GF-D8 (cell line): ENCODE results near the gene NDUFA8.

Source experiments
- DNase-seq: peaks from one replicate; lab custom pipeline; 2025; lab: John Stamatoyannopoulos, UW

NDUFA8 gene

GRCh38 chr9:122159026-122159924 lies at the start of gene NDUFA8, which contains the start of gene MORN5:
Gene NDUFA8, minus strand, starts transcription at chr9:122159779. Its CDS starts 102 bp downstream, at chr9:122159677.
Gene MORN5, plus strand, starts transcription at chr9:122159908. Its CDS starts 65 bp downstream, at chr9:122159973.
- DNase-seq = peak; percentile 81

GRCh38 chr9:122207096-122207495 lies 47.5 kb upstream of the NDUFA8 start:
- no peak for DNase-seq

DNA sequence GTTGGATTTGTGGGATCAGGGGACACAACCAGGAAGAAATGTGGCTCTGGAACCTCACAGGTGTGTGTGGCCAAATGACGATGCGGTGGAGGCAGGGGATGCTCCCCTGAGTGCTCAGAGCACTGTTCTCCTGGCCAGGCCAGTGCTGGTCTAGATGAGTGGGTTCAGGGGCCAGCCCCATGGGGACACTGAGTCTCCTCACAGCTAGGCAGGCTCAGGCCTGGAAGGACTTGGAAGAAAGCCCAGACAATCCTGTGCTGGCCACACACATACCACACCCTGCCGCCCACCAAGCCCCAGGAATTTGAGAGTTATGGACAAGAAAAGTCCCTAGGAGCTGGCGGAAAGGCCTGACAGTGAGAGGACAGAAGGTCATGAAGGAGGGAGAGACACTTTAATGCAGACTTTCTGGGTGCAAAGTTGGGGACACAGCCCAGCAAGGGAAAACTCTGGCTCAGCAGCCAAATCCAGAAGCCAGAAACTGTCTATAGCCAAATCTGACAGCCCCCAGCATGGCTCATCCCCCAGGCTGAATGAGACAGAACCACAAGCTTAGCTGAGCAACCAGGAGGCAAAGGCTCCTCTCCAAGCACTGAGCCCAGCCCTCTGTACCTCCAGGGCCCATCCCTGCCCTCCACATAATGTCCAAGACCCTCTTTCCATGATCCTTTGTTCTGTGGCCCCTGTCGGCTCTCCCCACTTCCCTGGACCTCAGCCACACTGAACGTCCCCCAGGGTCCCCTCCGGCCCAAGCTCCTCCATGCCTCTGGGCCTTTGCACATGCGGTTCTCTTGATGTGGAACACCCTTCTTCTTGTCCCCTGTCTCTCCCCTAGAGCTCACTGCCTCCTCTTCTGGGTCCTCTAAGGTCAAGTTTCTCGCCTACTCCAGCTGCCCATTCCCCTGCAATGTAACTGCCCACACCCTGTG lies 46.8 kb upstream of the NDUFA8 start:
- no peak for DNase-seq

DNA sequence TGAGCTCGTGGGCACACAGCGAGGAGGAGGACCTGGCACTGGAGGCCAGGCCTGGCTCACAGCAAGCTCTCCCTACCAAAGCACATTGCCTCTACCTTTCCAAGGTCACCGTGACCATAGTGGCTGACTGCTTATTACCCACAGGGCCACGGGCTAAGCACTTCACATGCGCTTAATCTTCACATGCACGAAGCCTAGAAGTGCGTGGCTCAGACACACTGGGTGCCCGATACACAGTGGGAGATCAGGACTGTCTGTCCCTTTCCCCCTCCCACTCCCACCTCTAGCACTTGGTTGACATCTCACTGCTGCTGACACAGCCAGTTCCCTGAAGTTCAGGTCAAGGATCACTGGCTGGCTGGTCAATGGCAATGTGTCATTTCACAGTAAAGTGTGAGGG lies 45.6 kb upstream of the NDUFA8 start:
- no peak for DNase-seq

- no peak for DNase-seq
These were observed 44.9 kb upstream of the NDUFA8 start for GRCh38 chr9:122204491-122204890.

DNA sequence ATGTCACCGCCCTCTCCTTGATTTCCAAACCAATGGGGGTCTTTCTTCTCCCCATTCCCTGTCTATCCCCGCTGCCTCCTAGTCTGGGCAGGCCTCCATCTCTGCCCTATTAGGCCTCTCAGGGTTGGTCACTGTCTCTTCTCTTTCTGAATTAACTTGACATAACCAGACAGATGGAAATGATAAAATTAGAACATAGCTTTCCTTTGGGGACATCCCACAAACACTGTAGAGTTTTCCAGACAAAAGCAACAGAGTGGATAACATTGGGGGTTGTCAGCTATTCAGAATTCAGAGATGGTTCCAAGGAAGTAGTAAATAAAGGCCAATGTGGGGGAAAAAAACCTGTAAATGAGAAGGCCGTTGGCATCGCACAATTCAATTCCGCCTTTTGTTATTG lies 44.5 kb upstream of the NDUFA8 start:
- DNase-seq = no peak

DNA sequence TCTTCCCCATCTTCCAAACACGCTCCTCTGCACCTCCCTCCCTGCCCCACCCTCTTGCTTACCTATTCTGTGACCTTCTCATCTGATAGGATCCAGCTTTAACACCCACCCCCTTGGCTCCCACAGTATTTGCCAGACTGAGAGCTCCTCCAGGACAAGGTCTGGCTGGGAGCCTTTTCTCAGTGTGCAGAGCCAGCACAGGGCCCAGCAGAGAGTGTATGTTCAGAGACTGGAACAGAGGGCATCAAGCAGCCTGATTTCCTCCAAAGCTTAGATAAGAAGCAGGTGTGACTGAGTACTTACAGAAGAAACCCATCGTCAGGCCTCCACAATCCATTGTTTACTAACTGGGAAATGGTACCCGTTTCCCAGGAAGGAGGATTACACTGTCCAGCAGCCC lies 42.5 kb upstream of the NDUFA8 start:
- no peak for DNase-seq

GRCh38 chr9:122201641-122202040 lies 42.1 kb upstream of the NDUFA8 start:
- DNase-seq = no peak

- DNase-seq = no peak
These were observed 41.5 kb upstream of the NDUFA8 start for GRCh38 chr9:122200960-122201595.

DNA sequence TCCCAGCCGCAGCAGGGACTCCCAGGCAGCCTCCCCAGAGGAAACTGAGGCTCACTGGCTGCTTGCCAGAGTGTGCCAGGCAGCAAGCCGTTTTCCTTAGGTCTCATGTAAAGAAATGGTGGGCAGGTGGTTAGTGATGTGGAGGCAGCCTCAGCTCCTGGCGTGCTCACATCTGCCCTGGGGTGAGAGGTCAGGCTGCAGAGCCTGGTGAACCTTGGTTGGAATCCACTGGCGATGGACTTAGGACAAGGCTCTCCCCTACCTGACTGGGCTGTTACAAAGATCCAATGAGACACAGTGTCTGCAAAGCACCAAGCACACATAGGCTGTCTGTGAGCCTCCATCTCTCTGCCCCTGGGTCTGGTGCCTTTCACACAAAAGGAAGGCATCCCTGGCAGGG lies 38.3 kb upstream of the NDUFA8 start:
- no peak for DNase-seq

DNA sequence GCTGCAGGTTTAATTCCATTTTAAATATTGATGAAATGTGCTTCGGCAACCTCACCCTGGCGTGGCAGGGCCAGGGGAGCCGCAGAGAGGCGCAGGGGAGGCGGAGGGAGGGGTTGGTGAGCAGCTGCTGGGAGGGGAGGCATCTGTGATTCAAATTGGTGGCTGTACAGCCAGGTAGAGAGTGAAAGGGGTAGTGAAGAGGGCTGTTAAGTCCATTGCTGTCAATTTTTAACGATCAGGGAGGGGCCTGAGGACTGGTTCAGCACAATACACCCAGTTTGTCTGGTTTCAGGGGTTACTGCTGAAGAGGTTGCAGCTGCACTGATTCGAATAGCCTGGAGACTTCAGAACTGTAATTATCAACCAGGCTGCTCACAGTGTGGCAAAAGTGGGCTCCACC lies 37.8 kb upstream of the NDUFA8 start:
- DNase-seq = no peak

- no peak for DNase-seq
These were observed 36.3 kb upstream of the NDUFA8 start for GRCh38 chr9:122195875-122196274.

GRCh38 chr9:122193651-122194050 lies 34.1 kb upstream of the NDUFA8 start:
- DNase-seq = no peak

DNA sequence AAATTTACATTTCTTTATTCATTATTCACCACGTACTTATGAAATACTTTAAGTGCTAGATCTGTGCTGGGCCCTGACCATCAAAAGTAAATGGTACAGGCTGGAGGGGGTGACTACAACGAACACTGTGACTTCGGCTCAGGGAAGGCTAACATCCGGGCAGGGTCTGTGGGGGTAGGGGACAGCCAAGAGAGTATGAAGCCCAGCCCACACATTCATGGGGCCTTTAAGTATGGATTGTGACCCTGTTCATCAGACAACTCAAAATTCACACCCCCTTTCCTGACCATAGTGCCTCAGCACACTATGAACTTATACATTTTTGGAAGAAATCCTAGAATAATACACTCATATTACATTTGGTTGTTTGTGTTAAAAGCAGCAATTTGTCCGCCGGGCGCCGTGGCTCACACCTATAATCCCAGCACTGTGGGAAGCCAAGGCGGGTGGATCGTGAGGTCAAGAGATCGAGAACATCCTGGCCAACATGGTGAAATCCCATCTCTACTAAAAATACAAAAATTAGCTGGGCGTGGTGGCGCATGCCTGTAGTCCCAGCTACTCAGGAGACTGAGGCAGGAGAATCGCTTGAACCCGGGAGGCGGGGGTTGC lies 33.4 kb upstream of the NDUFA8 start:
- DNase-seq = no peak

GRCh38 chr9:122192261-122192875 lies 32.8 kb upstream of the NDUFA8 start:
- DNase-seq = no peak

DNA sequence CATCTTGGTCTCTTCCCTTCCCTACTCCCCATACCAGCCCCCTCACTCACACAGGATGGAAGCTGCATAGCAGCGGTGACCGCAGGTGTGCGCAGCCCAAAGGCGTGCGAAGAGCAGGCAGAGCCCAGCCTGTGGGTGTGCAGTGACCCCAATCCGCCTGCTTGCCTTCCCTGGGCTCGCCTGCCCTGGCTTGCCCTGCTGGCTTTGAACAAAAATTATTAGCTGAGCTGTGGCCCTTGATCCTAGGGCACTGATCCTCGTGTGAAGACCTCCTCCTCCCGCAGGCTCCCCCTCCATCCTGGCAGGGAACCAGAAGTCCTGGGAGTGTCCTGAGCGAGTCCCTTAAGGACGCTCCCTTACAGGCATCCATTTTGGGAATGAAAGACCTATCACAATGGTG lies 32.0 kb upstream of the NDUFA8 start:
- no peak for DNase-seq

GRCh38 chr9:122190597-122191381 lies 31.2 kb upstream of the NDUFA8 start:
- no peak for DNase-seq

GRCh38 chr9:122188369-122188768 lies 28.8 kb upstream of the NDUFA8 start:
- DNase-seq = no peak

- DNase-seq = no peak
These were observed 27.3 kb upstream of the NDUFA8 start for GRCh38 chr9:122186777-122187470.

GRCh38 chr9:122186301-122186700 lies 26.7 kb upstream of the NDUFA8 start:
- DNase-seq = no peak
